Stromal cell of bone marrow (primary cell): ENCODE results near the gene HIBCH.

Experiments used
- DNase-seq: peaks from one replicate; pipeline ENCODE4 v3.0.0-alpha.2; 2012; ENCODE audit warnings: low read depth

The HIBCH gene

DNA sequence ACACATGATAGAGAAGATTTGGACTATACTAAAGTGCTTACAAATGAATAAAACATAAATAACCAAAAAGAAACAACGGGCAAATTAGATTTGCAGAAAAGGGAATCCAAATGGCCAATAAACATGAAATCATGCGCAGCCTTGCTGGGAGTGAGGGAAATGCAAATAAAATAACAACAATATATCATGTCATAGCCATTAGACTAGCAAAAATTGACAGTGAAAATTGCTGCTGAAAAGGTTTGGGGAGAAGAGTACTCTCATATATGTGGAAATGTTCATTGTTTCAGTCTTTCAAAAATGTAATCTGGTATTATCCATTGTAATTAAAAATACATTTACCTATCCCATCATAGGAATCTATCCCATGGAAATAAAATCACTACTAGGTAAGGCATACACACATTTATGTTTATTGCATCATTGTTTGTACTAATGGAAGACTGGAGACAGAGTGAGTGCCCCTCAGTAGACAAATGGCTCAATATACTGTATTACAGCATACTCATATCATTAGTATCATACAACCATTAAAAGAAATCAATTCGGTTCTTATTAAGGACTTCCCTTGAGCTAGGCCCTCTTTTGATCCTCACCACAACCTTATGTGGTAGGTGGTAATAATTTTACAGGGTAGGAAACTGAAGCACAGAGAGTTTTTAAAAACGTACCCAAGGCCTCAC lies 163.0 kb downstream of the HIBCH start:
- DNase-seq = no peak
